ENCODE measurements around the gene NEU2.
A peak's percentile ranks its signal among the peaks of the same experiment; 100 is the strongest.

Gene NEU2

DNA sequence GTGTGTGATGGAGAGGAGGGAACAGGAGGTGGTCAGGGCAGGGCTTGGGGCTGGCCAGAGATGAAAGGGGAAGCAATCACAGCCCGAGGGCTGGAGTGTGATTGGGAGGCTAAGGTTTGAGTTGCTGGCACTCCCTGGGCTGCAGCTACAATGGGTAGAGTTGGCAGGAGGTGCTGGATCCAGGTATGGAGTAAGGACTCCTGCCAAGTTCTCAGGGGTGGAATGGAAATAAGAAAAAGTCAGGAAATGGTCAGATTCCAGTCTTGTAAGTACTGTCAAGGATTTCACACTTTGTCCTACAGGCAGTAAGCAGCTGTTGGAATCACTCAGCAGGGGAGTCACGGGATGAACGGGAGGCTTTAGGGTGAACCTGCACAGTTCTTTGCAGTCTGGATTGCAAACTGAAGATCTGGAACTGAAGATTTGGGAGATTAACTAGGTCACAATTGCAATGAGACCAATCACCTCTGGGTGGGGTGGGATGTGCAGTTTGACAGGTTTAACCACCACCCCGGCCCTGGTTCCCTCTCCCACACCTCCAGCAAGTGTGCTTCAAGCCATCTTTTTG lies 16.8 kb downstream of the NEU2 start:
- TF ChIP-seq FOXP2 (optimal IDR thresholded peaks at IDR 0.05; ENCODE audit: borderline replicate concordance, extremely low read depth, extremely low read length, insufficient read depth) (no peak), SIN3A (IDR thresholded peaks at IDR 0.05; ENCODE audit: borderline replicate concordance, insufficient read depth, low read length) (no peak), POLR2AphosphoS5 (IDR thresholded peaks at IDR 0.05; ENCODE audit: low read depth, low read length) (no peak), TAF1 (IDR thresholded peaks at IDR 0.05; ENCODE audit: borderline replicate concordance, insufficient read depth, low read length) (no peak)
- TF ChIP-seq, protein P1, sequence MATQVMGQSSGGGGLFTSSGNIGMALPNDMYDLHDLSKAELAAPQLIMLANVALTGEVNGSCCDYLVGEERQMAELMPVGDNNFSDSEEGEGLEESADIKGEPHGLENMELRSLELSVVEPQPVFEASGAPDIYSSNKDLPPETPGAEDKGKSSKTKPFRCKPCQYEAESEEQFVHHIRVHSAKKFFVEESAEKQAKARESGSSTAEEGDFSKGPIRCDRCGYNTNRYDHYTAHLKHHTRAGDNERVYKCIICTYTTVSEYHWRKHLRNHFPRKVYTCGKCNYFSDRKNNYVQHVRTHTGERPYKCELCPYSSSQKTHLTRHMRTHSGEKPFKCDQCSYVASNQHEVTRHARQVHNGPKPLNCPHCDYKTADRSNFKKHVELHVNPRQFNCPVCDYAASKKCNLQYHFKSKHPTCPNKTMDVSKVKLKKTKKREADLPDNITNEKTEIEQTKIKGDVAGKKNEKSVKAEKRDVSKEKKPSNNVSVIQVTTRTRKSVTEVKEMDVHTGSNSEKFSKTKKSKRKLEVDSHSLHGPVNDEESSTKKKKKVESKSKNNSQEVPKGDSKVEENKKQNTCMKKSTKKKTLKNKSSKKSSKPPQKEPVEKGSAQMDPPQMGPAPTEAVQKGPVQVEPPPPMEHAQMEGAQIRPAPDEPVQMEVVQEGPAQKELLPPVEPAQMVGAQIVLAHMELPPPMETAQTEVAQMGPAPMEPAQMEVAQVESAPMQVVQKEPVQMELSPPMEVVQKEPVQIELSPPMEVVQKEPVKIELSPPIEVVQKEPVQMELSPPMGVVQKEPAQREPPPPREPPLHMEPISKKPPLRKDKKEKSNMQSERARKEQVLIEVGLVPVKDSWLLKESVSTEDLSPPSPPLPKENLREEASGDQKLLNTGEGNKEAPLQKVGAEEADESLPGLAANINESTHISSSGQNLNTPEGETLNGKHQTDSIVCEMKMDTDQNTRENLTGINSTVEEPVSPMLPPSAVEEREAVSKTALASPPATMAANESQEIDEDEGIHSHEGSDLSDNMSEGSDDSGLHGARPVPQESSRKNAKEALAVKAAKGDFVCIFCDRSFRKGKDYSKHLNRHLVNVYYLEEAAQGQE (IDR thresholded peaks at IDR 0.05; ENCODE audit: insufficient read depth in 1 of 2, low read depth in 2 of 2, low read length in 2 of 2) = no peak

DNA sequence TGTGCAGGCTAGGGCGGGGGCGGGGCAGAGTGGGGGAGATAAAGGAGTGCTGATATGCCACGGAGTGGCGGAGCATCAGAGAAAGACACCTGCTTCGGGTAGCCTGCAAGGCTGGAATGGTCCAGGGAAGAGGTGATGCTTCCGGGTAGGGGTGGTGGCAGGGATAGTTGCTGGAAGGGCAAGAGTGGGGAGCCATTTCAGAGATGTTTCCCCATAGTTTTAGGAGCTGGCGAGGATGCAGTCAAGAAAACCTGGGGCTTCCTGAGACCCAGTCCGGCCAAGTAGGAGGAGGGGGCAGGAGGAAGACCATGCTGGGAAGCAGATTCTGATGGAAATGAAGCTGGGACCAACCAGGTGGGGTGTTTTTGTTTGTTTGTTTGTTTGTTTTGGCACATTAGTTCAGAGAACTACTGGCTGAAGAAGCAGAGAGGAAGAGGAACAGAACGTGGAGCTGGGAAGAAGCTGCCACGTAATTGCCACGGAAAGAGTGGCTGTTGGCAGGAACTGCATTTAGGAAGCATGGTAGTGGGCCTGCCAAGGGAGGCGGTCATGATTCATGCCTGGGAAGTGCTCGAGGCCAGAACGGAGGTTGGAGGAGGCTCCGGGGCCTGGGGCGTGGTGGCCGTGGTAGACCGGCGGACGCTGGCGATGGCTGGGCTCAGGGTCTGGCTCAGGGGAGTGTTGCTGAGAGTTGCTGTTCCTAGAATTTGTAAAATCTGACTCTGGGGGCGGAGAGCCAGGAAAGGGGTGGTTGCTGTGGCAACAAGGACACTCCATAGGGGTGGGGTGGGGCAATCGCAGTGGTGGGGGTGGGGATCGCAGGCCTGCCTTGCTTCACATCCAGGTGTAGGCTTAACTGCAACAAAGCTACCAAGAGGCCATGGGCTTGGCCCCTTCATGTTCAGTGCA lies 19.0 kb downstream of the NEU2 start:
- TF ChIP-seq SIN3A (IDR thresholded peaks at IDR 0.05; ENCODE audit: borderline replicate concordance, insufficient read depth, low read length) = 0 out of 2 replicates have a peak, but pooled peaks have one; percentile 17
- peak; percentile 55 for TF ChIP-seq FOXP2 (optimal IDR thresholded peaks at IDR 0.05; ENCODE audit: borderline replicate concordance, extremely low read depth, extremely low read length, insufficient read depth)
- TF ChIP-seq POLR2AphosphoS5 (IDR thresholded peaks at IDR 0.05; ENCODE audit: low read depth, low read length) = no peak

DNA sequence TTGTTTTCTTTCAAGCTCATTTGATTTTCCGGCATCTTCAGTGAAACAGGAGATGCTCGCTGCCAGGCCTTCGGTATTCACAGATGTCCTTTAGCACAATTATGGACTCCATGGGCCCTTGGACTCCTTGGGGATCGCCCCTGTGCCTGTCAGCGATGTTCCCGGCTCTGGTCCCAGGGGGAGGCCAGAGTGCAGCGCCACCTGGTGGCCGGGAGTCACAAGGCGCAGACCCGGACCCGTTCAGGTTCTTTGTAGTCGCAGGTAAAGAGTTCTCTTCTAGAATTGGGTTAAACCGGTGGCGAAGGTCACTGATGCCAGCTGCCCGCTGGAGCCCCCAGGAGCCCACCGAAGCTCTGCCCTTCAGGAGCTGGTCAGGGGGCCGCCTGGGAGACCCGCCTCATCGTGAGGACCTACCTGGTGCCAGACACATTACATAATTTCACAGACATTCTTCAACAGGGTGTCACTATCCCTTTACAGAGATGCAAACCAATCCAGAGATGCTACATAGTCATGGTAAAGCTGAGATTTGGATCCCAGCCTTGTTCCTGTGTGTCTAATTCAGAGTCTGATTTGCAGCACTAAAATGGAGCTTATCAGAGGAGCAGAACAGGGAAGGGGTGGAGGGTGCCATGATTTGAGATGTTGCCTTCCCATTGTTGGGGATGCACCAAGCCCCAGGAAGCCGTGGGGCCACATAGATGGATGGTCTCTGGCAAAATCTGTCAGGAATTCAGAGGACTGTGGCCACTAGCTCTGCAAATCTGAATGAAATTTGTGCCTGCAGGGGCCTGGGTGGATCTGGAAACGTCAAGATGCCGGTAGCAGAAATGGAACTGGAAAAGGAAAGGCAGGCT lies 21.7 kb downstream of the NEU2 start:
- no peak for TF ChIP-seq POLR2AphosphoS5 (IDR thresholded peaks at IDR 0.05; ENCODE audit: low read depth, low read length)
- TF ChIP-seq TAF1 (IDR thresholded peaks at IDR 0.05; ENCODE audit: borderline replicate concordance, insufficient read depth, low read length) = no peak
- TF ChIP-seq, protein P1 (IDR thresholded peaks at IDR 0.05; ENCODE audit: insufficient read depth in 1 of 2, low read depth in 2 of 2, low read length in 2 of 2) = no peak
- TF ChIP-seq SIN3A (IDR thresholded peaks at IDR 0.05; ENCODE audit: borderline replicate concordance, insufficient read depth, low read length) = no peak
- TF ChIP-seq FOXP2 (optimal IDR thresholded peaks at IDR 0.05; ENCODE audit: borderline replicate concordance, extremely low read depth, extremely low read length, insufficient read depth) = no peak

DNA sequence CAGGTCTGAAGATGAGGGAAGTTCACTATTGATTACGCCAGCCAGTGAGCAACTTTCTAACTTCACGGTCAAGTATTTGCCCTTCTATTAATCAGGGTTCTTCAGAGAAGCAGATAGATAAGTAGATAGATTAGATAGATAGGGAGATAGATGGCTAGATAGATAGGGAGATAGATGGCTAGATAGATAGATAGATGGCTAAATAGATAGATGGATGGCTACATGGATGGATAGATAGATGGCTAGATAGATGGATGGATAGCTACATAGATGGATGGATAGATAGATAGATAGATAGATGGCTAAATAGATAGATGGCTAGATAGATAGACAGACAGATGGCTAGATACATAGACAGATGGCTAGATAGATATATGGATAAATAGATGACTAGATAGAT lies 22.9 kb downstream of the NEU2 start:
- TF ChIP-seq FOXP2 (optimal IDR thresholded peaks at IDR 0.05; ENCODE audit: borderline replicate concordance, extremely low read depth, extremely low read length, insufficient read depth) (no peak), TAF1 (IDR thresholded peaks at IDR 0.05; ENCODE audit: borderline replicate concordance, insufficient read depth, low read length) (no peak), POLR2AphosphoS5 (IDR thresholded peaks at IDR 0.05; ENCODE audit: low read depth, low read length) (no peak), SIN3A (IDR thresholded peaks at IDR 0.05; ENCODE audit: borderline replicate concordance, insufficient read depth, low read length) (no peak)
- TF ChIP-seq, protein P1 (IDR thresholded peaks at IDR 0.05; ENCODE audit: insufficient read depth in 1 of 2, low read depth in 2 of 2, low read length in 2 of 2) = no peak
